NK-92 (cell line): ENCODE data around the gene CDADC1.
"Not testable (repeated sequence)": the region's sequence is repeated elsewhere in the genome, so short reads cannot be mapped to it uniquely, and the experiment has no call there.

Experiments
- DNase-seq: peaks from one replicate; lab custom pipeline; 2025; ENCODE audit not compliant: unreplicated experiment; lab: John Stamatoyannopoulos, UW

Gene CDADC1

DNA sequence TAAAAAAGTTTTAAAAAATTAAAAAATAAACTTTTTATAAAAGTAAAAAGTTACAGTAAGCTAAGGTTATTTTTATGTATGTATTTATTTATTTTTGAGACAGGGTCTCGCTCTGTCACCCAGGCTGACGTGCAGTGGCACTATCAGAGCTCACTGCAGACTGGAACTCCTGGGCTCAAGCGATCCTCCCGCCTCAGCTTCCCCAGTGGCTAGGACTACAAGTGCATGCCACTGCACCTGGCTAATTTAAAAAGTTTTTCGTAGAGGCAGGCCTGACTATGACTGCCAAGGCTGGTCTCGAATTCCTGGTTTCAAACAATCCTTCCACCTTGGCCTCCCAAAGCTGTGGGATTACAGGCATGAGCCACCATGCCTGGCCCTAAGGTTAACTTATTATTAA, 64.1 kb downstream of the CDADC1 start:
- no peak for DNase-seq

DNA sequence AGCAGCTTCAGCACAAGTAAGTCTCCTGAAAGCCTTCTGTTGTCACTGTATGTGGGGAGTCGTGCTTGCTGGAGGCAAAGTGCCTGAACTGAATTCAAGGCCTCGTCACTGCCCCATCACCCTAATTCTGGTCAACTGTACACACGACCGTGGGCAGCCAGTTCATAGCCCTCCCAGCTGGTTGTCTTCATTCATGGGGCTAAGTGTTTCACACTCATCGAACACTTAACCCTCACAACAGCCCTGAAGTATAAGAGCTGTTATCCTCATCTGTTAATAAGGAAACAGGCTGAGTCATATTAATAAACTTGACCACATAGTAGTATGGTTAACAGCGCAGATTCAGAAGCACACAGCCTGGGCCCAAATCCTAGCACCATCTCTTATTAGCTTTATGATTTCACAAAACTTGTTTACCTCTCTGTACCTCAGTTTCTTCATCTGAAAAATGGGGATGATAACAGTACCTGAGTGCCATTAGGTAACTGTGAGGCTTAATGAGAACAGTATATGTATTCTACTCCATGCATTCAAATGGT, 66.7 kb downstream of the CDADC1 start:
- DNase-seq = no peak

DNA sequence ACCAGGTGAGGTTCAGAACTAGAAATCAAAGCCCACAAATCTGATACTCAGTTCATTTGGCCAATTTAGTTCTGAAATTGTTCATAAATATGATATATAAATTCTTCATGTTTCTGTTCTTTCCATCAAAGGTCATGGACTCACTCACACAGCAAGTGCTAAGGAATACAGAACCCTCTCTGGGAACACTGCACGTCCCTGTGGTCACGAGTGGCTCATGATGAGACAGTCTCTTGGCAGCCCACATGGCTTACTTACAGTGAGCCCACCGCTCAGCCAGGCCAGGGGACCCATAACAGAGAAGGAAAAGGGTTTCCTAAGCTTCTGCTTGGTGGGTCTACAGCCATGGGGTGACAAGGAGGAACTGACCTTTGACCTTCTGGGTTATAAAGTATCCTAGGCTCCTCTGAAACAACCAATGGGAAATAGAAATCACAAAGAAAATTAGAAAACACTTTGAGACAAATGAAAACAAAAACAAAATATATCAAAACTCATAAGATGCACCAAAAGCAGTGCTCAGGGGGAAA, 67.4 kb downstream of the CDADC1 start:
- no peak for DNase-seq

DNA sequence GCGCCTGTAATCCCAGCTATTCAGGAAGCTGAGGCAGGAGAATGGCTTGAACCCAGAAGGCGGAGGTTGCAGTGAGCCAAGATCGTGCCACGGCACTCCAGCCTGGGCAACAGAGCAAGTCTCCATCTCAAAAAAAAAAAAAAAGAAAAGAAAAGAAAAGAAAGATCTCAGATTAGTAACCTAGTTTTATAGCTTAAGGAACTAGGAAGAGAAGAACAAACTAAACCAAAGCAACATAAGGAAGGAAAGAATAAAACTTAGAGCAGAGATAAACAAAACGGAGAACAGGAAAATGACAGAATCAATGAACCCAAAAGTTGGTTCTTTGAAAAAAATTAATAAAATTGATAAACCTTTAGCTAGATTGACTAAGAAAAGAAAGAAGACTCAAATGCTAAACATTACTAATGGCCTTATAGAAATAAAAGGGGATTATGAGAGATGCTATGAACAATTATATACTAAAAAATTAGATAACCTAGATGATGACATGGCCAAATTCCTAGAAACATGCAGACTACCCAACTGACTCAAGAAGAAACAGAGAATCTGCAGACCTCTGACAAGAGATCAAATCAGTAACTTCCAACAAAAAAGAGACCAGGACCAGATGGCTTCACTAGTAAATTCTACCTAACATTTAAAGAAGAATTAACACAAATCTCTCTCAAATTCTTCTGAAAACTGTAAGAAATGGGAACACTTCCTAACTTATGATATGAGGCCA, 68.2 kb downstream of the CDADC1 start:
- DNase-seq = no peak

DNA sequence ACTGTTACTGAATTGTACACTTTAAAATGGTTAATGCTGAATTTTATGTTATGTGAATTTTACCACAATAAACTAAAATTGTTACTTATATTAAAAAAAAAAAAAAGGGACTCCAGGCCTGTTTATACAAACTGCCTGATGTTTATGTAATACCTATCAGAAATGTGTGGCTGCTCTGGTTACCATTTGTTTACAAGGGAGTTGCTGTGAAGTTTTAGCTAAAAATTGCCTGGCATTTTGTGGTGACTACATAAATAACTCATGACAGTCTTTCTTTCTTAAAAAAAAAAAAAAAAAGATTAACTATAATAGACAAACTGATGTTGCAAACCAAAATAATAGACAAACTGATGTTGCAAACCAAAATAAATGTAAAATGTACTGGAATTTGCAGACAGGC, 71.8 kb downstream of the CDADC1 start:
- DNase-seq = no peak

DNA sequence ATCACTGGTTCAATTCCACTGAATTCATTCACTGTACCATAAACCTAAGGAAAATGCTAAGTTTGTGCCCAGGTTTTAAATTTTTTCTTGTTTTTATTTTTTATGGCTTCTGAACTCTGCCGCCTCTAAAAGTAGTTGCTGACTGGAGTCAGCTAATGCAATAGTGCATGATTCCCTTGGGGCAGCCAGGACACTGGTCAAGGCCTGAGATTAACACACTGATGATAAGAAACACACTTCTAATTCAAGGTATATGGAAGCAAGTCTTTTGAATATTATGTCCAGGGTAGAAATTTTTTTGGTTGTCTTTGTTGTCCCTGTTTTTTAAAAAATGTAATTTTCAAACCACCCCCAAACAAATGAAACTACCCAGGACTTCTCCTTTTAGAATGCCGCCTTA, 72.2 kb downstream of the CDADC1 start:
- DNase-seq = no peak

DNA sequence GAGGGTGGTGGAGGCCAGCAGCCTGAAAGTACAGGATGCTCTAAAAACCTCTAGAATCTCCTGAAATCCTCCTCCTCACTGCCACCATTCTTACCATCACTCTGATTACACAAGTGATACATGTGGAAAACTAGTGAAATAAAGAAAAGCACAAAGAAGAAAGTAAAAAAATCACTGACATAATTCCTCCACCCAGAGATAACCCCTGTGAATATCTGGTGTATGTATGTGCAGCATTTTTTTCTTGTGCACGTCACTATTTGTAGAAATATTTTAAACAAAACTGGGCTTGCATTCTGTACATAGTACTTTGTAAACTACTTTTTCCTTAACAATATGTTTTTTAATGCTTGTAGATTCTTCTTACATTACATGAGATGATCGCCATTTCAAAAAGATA, 73.2 kb downstream of the CDADC1 start:
- DNase-seq = no peak

DNA sequence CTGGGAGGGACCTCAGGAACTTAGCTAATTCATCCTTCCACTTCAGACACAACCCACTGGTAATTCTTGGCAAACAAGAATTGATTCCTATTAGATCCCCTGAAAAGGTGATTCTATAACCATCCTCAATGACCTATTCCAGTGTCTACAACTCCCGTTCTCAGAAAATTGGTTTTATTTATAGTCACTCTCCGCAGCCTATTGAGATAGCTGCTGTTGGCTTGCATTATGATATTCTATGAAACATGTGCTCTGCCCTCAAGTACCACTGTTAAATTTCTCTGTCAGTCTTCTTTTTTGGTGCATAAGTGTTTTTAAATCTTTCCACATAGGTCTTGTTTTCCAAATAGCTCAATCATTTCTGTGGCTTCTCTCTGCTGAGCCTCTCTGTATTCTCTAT, 75.0 kb downstream of the CDADC1 start:
- no peak for DNase-seq

DNA sequence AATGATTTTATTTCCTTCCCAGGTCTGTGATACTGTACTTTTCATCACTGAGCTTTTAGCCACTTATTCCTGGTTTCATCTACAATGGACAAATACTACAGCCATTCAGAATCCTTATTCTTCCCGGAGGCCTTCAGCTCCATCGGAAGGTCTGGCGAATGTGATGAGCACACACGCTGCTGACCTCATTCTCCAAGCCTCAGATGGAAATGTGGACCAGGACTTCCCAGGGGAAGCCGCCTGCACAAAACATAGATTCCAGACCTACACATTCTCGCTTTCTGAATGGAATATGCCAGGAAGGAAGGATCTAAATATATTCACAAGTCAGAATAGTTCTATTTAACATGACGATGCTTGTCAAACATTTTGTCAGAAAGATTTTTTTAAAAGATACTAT, 75.6 kb downstream of the CDADC1 start:
- no peak for DNase-seq

DNA sequence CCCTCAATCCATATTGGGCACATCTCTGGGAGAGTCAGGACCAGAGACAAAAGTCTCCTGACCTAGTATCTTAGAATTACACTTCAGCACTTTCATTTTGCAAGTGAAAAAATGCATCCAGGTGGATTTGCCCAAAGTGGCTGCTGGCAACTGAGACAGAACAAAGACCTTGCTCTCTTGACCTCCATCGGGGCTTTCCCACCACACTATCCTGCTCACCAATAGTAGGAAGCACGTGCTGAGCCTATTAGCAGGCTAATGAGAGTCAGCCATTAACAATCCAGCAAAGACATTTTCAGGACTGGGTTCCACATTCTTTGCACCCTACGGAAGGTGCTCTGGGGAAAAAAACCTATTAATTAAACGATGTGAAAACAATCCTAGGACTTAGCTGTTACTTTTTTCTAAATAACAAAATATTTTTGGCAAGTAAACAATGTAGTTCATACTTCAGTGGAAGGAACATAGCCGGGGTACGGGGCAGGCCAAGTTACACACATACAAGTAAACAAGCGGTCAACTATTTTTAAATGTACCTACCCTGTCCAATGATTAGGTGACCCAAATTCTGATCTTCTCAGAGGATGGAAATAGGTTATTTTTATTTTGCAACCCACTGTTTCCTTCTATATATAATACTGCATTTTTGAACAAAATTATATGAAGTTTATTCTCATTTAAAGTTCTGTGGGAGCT, 78.6 kb downstream of the CDADC1 start:
- DNase-seq = no peak

DNA sequence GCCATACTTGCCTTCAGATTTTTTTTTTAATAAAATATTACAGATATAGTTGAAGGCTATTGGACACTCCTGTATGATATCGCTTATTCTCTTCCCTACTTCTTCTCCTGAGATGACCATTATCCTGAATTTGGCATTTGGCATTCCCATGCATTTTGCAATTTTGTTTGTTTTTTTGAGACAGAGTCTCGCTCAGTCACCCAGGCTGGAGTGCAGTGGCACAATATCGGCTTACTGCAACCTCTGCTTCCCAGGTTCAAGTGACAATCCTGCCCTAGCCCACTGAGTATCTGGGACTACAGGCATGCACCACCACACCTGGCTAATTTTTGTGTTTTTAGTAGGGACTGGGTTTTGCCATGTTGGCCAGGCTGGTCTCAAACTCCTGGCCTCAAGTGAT, 79.4 kb downstream of the CDADC1 start:
- DNase-seq = not testable (repeated sequence)

DNA sequence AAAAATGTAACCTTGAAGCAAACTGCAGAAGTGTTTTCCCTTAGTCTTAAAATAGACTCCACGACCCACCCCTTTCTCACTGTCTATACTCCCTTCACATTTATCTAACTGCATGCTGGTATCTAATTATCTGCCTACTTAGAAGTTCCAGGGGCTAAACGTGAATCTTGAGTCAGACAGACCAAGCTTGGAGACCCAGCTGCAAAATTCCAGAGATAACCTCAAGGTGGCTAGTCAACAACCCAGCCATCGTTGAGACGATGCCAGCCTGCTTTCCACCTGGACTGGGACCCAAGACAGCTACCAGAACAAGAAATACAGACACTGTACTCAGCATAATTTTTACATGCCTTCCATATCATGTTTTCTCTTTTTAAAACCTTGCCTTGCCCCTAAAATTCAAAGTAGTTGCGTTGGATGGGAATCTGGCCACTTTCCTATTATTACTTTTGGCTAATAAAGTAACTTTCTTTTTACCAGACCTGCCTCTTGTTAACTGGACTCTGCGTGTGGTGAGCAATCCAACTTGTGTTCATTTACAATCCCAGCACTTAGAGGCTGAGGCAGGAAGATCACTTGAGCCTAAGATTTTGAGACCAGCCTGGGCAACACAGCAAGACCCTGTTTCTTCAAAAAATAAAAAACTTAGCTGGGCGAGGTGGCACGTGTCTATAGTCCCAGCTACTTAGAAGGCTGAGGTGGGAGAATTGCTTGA, 82.3 kb downstream of the CDADC1 start:
- no peak for DNase-seq

DNA sequence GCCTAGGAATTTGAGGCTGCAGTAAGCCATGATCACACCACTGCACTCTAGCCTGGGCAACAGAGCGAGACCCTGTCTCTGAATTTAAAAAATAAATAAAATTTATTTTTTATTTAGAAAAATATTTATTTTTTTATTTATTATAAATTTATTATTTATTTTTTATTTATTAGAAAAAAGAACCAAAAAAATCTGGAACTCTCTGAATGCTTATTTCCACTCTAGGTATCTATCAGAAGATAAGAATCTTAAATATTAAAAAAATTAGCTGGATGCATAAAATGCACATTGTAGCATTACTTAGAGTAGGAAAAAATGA, 82.8 kb downstream of the CDADC1 start:
- no peak for DNase-seq

DNA sequence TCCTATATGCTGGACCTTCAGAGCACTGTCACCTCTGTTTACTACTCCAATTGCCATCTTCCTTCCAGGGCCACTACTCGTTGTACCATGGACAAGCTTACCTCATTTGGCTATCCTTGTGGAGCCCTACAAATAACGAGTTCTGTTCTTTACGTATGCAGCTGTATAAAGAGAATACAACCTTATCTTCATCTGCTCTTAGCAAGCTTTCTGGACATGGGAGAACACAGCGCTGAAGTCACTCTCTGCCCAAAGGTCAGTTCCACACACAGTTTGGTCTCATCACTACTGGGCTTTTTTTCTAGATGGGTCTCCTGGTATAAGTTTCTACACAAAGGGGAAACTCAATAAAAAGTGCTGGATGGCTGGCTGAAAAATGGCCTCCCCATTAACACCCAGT, 88.9 kb downstream of the CDADC1 start:
- no peak for DNase-seq

DNA sequence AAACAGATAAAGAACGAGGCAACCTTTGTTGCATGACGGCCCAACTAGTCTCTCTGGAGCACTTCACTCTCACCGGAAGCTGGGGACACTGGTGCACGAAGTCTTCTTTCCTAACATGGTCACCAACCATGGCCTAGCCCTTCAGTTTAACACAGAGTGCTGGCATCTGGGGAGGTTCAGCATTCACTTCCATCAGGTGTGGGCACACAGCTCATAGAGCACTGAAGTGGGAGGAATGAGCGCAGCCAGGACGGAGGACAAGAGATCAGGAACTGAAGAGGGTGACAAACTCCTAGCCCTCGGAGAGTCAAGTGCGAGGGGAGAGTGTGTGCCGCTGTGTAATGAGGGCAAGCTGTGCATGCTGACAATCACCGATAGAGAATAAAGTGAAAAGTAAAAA, 92.4 kb downstream of the CDADC1 start:
- no peak for DNase-seq

DNA sequence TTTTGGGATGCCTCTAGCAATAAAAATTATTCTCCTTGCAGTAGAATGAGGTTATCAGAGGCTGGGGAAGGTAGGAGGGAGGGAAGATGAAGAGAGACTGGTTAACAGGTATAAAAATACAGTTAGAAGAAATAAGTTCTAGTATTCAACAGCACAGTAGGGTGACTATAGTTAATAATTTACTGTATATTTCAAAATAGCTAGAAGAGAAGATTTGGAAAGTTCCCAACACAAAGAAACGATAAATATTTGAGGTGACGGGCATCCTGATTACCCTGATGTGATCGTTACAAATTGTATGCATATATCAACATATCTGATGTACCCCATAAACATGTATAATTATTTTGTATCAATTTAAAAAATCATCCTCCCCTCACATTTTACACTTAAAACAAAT, 93.8 kb downstream of the CDADC1 start:
- no peak for DNase-seq

DNA sequence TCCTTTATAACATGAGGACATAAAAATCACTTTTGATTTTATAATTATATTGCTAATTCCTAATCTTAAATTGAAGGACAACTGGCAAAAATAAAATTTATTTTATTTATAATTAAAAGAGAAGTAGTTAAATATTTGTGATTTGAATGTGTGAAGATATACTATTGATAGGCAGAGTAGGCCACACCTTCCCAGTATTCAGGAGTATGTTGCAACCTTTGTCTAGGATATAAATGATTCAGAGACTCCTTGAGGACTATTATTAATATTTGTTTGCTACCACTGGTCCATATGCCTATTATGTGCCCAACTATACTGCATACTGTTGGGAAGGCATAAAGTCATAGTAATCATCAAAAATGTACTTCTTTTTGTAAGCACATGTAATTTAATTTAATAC, 94.2 kb downstream of the CDADC1 start:
- DNase-seq = no peak

DNA sequence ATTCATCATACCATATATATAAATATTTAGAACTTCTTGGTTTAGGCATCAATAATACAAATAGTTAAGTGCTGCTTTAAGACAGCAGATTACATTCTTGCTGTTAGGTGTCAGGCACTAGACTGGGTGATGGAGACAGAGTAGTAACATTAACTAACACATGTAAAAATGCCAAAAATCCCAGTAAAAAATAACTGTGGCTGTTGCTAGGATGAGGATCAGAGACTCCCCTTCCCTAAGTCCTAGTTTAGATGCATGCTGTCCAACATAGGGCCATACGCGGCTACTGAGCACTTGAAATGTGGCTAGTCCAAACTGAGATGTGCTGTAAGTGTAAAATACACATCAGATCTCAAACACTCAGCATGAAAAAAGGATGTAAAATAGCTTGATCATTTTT, 94.7 kb downstream of the CDADC1 start:
- DNase-seq = no peak
